Stimulated activated CD4-positive, alpha-beta T cell treated with anti-CD3 and anti-CD28 coated beads, Interleukin-2, amount 100 ng/mL, for 4 hours (primary cell): ENCODE results near the gene TMEM150C.
"Not testable (repeated sequence)": the region's sequence is repeated elsewhere in the genome, so short reads cannot be mapped to it uniquely, and the experiment has no call there.

Source experiments
- DNase-seq: peaks from one replicate; pipeline ENCODE4 v3.0.0-alpha.2; 2020; ENCODE audit warnings: low read depth

TMEM150C gene

DNA sequence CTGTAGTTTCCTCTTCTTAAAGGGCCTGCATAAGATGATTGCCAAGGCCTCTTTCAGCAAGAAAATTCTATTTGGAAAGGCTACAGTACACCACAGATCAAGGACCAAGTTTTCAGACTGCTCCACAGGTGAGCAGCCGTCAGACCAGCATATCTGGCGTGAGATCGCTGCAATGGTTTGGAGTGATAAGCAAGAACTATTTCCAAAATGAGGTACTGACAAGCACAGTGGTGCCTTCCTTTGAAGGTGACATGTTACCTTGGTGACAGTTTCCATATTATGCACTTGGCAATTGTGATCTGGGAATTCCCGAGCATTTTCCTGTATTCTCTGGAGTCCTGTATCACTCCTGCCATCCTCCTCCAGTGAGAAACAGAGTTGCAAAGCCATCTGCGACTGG lies 7.3 kb upstream of the TMEM150C start:
- DNase-seq = no peak

DNA sequence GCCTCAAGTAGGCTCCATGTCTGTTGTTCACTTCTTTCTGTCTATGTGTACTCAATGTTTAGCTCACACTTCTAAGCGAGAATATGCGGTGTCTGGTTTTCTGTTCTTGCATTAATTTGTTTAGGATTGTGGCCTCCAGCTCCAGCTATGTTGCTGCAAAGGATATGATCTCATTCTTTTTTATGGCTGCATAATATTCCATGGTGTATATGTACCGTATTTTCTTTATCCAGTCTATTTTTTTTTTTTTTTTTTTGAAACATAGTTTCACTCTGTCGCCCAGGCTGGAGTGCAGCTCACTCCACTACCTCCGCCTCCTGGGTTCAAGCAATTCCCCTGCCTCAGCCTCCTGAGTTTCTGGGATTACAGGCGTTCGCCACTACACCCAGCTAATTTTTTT lies 5.7 kb upstream of the TMEM150C start:
- no peak for DNase-seq

DNA sequence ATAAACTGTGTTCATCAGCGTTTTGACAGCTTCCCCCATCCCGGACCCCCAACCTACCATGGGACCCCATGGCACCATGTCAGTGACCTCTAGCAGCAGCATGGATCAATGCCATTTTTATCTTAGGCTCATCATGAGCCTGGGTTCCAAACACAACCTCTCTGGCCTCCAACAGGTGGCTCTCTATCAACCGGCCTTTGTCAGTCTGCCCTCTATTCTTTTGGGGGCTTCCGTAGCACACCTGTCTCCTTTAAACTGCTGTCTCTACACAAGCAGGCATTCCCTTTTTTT lies 721 bp upstream of the TMEM150C start:
- no peak for DNase-seq

DNA sequence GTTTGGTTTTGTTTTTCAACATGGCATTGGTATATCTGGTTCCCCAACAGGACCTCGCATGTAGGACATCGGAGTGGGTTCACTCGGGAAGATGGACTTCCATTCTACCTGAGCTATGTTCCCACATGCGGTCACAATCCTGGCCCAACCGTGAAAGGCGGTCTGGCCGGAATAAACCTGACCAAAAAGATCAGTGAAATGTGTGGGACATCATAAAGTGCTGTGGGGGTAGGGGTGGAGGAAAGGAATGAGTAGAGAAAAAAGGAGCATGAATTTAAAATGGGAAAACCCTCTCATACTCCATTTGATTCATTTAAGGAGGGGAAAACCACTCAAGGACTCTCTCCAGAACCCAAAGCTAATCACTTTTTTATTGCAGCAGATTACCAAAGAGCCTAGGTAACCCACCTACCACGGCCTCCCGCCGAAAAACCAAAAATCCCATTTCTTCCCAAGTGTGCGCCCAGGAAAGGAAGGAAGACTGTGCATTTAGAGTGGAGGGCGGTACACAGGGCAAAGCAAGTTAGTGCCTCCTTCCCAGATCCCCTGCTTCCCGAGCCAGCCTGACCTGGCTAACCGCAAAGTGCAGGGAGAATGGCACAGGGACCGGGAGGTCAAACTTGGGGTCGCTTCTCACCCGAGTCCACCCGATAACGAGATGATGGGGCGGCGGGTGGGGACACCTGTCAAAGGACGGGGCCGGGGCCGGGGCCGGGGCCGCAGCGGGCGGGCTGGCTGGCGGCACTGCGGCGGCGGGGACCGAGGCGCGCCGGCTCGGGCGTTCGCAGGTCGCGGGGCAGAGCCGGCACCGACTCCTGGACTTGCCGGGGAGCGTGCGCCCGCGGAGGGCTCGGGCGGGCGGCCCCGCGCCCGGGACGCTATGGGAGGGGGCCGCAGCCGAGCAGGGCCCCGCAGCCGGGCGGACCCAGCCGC lies 669 bp downstream of the TMEM150C start:
- DNase-seq = no peak

DNA sequence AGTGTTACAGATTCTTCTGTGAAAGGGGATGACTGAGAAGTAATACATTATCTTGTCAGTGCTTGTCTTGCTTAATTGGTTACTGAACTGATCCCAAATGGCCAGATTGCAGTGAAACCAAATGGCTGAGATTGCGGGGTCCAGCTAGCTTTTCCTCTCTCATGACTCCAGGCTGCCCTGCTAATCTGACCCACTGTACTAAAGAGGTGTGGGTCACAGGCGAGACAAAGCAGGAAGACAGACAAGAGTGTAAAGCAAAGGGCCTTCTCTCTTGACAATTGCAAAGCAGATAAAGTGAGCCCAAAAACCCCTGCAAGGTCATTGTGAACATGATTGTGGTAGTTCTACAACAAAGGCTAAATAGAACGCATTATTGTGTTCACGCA lies 2.1 kb downstream of the TMEM150C start:
- no peak for DNase-seq

DNA sequence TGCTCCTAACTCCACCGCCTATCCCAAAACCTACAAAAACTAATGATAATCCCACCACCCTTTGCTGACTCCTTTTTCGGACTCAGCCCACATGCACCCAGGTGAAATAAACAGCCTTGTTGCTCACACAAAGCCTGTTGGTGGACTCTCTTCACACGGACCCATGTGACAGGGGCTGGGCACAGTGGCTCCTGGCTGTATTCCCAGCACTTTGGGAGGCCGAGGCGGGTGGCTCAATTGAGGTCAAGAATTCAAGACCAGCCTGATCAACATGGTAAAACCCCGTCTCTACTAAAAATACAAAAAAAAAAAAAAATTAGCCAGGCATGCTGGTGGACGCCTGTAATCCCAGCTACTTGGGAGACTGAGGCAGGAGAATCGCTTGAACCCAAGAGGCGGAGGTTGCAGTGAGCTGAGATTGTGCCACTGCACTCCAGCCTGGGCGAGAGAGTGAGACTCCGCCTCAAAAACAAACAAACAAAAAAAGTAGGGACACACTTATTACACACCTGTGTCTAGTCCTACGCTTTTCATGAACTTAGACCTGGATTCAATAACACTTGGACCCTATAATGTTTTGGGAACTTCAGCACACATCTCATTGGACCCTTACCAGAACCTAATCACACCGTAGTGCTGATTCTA lies 2.6 kb downstream of the TMEM150C start:
- DNase-seq = not testable (repeated sequence)

DNA sequence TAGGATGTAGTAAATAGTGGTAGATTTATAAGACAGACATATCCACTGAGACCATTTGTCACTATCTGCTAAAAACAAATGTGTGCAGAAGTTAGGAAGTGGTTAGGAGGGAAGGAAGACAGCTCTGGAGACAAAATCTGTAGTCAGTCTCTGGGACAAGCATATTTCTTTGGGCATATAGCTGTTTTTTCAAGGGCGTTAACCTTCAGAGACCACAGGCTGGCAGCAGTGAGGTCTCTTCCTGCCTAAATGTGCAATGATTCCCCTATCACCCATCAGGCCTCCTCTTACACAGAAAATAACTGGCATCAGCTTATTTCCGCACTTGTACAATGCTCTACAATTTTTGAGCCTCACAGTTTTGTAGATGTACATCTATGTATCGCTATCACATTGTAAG lies 6.5 kb downstream of the TMEM150C start:
- DNase-seq = no peak

DNA sequence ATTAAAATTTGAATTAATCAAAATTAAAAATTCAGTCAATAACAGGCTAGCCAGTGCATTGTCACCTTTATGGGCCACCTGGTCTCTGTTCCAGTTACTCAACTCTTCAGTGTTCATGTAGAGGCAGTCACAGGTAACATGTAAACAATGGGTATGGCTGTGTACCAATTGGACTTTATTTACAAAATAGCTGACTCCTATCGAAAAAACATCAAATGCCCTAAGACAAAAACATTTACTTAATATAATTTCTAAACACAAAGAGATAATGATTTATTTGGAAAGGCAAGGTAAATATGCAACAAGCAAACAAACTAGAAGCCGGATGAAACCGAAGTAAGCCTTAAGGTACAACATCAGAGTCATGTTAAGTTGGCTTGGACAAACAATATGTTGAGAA lies 8.8 kb downstream of the TMEM150C start:
- DNase-seq = no peak

DNA sequence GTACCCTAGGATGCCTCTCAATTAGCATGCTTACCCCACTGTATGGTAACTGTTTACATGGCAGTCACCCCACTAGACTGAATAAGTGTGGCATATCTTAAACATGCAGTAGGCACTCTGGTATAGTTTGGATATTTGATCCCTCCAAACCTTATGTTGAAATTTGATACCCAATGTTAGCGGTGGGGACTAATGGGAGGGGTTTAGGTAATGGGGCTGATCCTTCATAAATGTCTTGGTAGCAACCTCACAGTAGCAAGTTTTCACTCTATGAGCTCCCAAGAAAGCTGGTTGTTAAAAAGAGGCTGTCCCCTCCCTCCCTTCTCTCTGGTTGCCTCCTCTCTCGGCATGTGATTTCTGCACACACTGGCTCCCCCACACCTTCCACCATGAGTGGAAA lies 10.1 kb downstream of the TMEM150C start:
- no peak for DNase-seq

DNA sequence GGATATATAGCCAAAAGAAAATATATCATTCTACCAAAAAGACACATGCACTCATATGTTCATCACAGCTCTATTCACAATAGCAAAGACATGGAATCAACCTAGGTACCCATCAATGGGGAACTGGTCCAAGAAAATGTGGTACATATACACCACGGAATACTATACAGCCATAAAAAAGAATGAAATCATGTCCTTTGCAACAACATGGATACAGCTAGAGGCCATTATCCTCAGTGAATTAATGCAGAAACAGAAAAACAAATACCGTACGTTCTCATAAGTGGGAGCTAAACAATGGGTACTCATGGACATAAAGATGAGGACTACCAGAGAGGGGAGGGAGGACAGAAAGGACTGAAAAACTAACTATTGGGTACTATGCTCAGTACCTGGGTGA lies 13.9 kb downstream of the TMEM150C start:
- DNase-seq = not testable (repeated sequence)

DNA sequence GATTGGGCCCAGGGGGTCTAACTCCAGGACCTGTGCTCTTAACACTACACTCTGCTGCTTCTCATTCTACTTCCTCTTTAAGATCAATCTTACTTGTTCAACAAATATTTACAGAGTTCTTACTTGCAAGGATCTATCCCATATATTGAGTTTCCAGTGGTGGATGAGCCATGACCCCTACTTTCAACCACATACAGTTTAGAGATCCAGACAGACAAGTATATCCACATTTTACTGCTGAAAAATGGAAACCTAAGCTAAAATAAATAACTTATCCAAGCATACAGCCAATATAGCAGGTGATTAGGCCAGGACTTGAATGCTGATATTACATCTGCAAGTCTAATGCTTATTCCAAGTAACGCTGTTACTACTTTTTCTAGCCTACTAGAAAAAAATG lies 18.7 kb downstream of the TMEM150C start:
- DNase-seq = no peak

DNA sequence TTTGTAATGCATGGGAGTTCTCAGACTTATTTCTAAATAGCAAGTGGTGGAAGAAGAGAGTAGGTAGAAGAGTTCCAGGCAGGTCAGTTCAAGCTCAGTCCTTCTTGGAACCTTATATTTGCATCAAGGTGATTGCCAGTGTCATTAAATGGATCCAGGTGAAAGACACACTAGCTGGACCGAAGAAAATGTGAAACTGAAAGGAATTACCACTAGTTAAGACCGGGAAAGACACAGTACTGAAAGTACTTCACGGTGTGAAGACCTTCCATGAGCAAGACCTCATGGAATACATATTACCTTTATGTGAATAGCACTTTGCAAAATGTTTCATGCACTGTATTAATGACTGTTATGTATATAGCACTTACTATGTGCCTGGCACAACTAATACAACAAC lies 19.1 kb downstream of the TMEM150C start:
- DNase-seq = no peak

DNA sequence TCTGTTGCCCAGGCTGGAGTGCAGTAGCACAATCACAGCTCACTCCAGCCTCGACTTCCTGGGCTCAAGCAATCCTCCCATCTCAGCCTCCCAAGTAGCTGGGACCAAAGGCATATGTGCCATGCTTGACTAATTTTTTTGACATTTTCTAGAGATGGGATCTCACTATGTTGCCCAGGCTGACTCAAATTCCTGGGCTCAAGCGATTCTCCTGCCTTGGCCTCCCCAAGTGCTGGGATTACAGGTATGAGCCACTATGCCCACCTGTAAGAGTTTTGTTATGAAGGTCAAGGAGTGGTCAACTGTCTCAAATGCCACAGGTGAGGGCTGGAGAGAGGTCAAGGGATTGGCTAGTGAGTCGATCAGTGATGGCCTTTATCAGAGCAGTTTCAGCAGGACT lies 32.5 kb downstream of the TMEM150C start:
- no peak for DNase-seq

DNA sequence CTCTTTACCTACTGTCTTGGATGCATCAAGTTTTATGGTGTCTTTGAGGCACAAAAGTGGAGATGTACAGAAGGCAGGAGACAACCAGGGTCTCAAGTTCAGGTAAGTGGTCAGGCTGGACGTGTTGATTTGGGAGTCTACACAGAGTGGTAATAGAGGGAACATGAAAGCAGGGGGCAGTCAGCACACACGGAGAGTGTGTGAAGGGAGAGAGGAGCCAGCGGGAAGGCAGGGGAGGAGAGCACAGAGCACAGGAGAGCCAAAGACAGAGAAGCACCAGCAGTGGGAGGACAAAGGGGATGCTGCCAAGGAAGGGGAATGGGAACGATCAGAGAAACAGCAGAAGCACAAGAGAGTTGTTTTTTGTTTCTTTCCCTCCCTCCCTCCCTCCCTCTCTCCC lies 32.9 kb downstream of the TMEM150C start:
- no peak for DNase-seq

DNA sequence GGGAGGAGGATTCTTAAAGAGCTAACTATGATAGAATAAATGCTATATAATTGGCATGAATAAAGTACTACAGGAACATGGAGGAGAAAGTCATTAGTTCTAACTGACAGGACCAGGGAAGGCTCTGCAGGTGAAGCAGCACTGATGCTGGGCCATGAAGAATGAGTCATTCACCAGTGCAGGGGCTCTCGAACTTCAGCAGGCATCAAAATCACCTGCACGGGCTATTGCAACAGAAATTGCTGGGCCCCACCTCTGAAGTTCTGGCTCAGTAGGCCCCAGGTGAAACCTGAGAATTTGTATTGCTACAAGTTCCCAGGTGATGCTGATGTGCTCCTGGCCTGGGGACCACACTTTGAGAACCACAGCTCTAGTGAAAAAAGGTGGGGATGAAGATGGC lies 33.7 kb downstream of the TMEM150C start:
- DNase-seq = no peak

DNA sequence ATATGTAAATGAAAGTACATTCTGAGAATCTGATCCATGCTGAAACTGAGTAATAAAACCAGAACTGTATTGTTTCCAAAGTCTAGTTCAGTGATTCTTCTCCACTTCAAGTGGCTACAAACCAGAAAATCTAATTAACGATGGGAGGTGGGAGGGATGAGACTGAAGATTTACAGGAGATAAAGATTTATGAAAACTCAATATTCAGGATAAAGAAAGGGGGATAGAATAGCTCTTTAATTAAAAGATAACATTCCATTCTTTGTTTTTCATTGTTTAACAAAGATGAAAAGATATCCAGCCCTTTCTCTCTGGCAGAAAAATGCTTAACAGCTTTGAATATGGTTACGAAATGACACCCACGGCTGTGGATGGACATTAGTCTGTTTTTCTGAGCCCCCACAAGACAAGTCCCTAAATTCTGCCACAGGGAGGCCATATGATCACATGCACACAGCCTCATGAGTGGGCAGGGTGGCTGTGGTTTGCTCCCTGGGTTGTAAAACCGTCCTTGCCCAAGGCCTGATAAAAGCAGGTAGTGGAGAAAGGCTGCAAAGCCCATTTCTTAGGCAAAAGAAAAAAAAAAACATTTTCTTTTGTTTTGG lies 36.4 kb downstream of the TMEM150C start:
- no peak for DNase-seq

DNA sequence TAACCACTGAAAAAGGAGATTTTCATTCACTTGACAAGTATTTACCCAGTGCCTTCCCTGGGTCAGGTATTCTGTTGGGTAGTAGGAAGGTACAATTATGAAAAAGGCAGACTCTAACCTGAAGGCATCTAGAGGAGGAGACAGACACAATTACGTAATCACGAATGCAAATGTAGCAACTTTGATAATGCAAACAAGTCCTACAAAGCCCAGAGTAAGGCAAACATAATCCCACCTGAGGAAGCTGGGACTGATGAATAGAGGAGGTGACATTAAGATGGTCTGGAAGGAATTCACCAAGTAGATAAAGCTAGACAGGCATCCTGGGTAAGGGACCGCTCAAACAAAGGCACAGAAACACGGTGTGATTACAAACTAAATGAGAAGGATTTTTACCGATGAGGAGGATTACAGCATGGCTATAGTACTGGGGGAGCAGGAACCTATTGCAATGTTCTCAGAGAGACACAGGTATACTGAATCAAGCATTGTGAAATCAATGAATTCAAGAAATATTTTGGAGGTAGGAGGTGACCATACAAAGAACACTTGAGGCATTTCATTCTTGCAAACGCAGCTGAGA lies 37.1 kb downstream of the TMEM150C start:
- DNase-seq = no peak

DNA sequence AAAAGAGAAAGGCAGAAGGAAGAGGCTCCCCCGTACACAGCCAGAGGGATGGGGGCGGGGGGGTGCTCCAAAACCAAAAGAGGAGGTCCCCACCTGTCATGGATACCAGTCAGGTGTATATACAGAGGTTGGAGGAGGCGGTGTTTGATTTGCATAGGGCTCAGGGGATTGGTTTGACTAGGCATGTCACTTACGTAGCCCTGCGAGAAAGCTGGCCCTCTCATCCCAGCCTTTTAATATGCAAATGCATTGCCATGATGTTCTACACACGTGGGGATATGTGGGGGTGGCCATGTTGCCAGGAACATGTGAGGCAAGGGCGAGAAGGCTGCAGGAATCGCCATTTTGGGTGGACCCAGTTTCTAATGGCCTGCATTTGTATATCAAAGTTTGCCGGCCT lies 38.6 kb downstream of the TMEM150C start:
- DNase-seq = no peak

DNA sequence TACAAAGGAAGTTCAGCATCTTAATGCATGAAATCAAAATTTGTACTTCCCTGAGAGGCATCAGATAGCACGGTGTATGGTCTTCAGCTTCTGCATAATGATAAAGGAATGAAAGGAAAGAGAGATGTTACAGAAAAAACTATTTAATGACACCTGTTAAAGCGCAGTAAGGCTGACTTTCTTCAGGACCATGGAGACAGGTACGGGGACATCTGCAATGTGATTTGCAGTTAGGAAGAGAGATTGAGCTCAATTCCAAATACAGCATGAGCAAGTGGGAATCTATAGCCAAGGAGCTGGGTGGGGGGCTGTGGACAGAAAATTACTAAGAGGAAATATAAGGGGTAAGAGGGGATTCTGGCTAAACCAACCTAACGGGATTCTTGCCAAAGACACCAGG lies 39.3 kb downstream of the TMEM150C start:
- DNase-seq = no peak

DNA sequence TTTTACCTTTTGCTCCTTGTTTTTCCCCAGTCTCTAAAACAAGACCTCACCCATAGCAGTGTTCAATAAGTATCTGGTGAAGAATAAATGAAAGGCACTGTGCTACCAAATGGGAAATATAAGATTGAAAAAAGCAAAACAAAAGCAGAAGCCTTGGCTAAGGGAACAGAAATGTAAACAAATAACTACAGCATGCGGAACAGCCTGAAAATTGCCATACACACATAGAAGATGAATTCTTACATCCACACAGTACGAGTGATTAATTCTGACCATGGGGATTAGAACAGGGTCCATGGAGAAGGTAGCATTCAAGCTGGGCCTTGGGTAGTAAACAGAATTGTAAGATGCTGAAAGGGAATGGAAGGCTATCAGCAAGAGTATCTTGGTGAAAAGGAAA lies 40.5 kb downstream of the TMEM150C start:
- DNase-seq = no peak

DNA sequence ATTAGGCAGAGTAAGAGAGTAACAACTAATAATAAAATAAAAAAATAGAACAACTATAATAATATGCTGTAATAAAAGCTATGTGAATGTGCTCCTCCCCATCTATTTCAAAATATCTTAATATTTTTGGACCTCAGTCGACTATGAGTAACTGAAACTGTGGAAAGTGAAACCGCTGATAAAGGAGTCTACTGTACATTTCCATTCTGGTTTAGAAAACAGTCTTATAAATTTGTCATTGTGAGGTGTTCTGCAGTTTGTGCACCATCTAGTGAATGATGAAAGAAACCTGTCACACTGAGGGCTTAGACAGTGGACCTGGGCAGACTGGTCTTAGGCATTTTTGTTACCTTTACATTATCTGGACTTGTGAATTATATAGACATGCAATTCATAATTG lies 42.0 kb downstream of the TMEM150C start:
- no peak for DNase-seq

DNA sequence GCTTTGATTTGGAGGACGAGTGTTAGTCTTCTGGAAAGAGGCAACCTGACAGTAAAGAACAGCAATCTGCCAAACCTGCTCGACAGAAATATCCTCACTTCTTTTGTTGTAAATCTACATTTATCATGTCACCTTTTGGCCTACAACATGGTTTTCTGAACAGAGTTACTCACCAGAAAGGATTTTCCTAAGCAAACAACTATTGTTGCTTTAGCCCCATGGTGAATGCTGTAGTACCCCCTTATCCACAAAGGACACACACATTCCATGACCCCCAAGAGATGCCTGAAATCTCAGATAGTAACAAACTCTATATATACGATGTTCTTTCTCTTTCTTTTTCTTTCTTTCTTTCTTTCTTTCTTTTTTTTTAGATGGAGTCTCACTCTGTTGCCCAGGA lies 42.7 kb downstream of the TMEM150C start:
- no peak for DNase-seq

DNA sequence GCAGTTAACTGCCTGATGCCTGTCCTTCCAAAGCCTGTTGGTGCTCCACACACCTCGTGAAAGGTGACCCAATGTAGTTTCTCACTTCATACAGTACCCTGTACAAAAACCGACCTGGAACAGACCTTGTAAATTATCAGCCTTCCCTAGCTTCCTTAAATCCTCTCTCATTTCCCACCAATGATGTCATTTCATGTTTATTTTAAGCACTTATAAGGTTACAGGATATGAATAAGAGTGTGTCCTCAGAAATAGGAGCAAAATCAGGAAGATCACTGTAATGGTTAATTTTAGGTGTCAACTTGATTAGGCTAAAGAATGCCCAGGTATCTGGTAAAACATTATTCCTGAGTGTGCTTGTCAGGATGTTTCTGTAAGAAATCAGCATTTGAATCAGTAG lies 44.7 kb downstream of the TMEM150C start:
- no peak for DNase-seq
